T-cell (primary cell): ENCODE measurements around the gene SNRNP200. TPM values are rescaled to one million over a fixed set of nuclear protein-coding genes. Genes with fewer than 3 reads are reported as not detected.

Source experiments
- ATAC-seq, 4 experiments: fragments of 200-7000 bp in 3 of 4; fragments of 150-1000 bp in 1 of 4; cut with Tn5 transposase; replicated peaks in 1 of 4; 1 replicate in 3 of 4; 2 replicates in 1 of 4; pipeline ENCODE4 v1.10.0; 2021; ENCODE audit warnings: moderate library complexity in 3 of 4, mild to moderate bottlenecking in 2 of 4, moderate number of reproducible peaks in 1 of 4
- CTCF ChIA-PET, 2 donors: fragments of 300-600 bp; sonication (Branson Sonifier 250); formaldehyde crosslinking; loops; one replicate each; lab custom pipeline; 2022; ENCODE audit warnings: antibody characterized with exemption in 2 of 2; lab: Charles Lee
- POLR2A ChIA-PET, 2 donors: fragments of 300-600 bp; sonication (Branson Sonifier 250); formaldehyde crosslinking; loops; one replicate each; lab custom pipeline; 2022; ENCODE audit warnings: antibody characterized with exemption in 2 of 2; lab: Charles Lee
- DNase-seq, 35 experiments: peaks; one replicate each; pipeline versions ENCODE4 v3.0.0 to v3.0.0-alpha.2; 2013 to 2023
- H3K27ac ChIP-seq: one replicate; pipeline ENCODE4 v1.5.1; 2013; ENCODE audit warnings: low read length
- H3K27me3 ChIP-seq, 2 experiments: replicated peaks in 1 of 2; 1 replicate in 1 of 2; 2 replicates in 1 of 2; pipeline versions ENCODE4 v1.6.1 to v1.7.0; 2013; ENCODE audit warnings: low read length in 1 of 2, mixed read lengths in 1 of 2; ENCODE audit not compliant: control insufficient read depth in 2 of 2, insufficient read depth in 2 of 2; ENCODE audit errors: extremely low read depth in 1 of 2
- H3K36me3 ChIP-seq, 2 donors: 1 replicate in 1 of 2; 2 replicates in 1 of 2; pipeline versions ENCODE4 v1.6.1 to v1.7.0; 2013; ENCODE audit warnings: low read length in 1 of 2; ENCODE audit not compliant: control insufficient read depth in 2 of 2, insufficient read depth in 1 of 2; ENCODE audit errors: extremely low read depth in 1 of 2
- H3K4me1 ChIP-seq, 2 experiments: 1 replicate in 1 of 2; 2 replicates in 1 of 2; pipeline versions ENCODE4 v1.6.1 to v1.7.0; 2013; ENCODE audit warnings: low read length in 2 of 2, mixed read lengths in 1 of 2; ENCODE audit not compliant: insufficient read depth in 2 of 2, control insufficient read depth in 1 of 2; ENCODE audit errors: extremely low read depth in 1 of 2
- H3K4me3 ChIP-seq, 2 donors: 1 replicate in 1 of 2; 2 replicates in 1 of 2; pipeline versions ENCODE4 v1.5.1 to v1.7.0; 2013; ENCODE audit warnings: mild to moderate bottlenecking in 2 of 2, low read length in 1 of 2, moderate library complexity in 1 of 2; ENCODE audit not compliant: control insufficient read depth in 1 of 2; ENCODE audit errors: extremely low read depth in 1 of 2
- H3K9me3 ChIP-seq: 2 replicates; pipeline ENCODE4 v1.7.0; 2013
- H3K27ac Mint-ChIP-seq, 2 donors: one replicate each; pipeline ENCODE4 v1.8.0; 2020 to 2021; ENCODE audit warnings: mild to moderate bottlenecking in 2 of 2, mixed read lengths in 2 of 2
- H3K27me3 Mint-ChIP-seq, 2 donors: one replicate each; pipeline ENCODE4 v1.8.0; 2021 to 2022; ENCODE audit warnings: mixed read lengths in 2 of 2
- H3K36me3 Mint-ChIP-seq: one replicate; pipeline ENCODE4 v1.8.0; 2021; ENCODE audit warnings: mixed read lengths
- H3K4me1 Mint-ChIP-seq, 3 donors: one replicate each; pipeline ENCODE4 v1.8.0; 2020 to 2022; ENCODE audit warnings: mixed read lengths in 3 of 3, mild to moderate bottlenecking in 1 of 3
- H3K4me3 Mint-ChIP-seq, 3 donors: one replicate each; pipeline ENCODE4 v1.8.0; 2020 to 2022; ENCODE audit warnings: mild to moderate bottlenecking in 3 of 3, mixed read lengths in 3 of 3, moderate library complexity in 3 of 3
- H3K9me3 Mint-ChIP-seq, 3 donors: one replicate each; pipeline ENCODE4 v1.8.0; 2020 to 2022; ENCODE audit warnings: mixed read lengths in 3 of 3
- WGBS: methylation state at CpG from one replicate; pipeline ENCODE4 v1.1.5; 2013; ENCODE audit warnings: missing lambda C conversion rate; ENCODE audit not compliant: insufficient coverage; 5-methylcytosine and 5-hydroxymethylcytosine counted together
- total RNA-seq, 35 experiments: library from RNA in 6 of 35; stranded (reverse) in 6 of 35; fragments of 120-200 nt in 1 of 35; gene quantifications; one replicate each; pipeline versions ENCODE4 v1.2.1 to v1.2.4 and lab custom pipeline; 2013 to 2026

SNRNP200 gene
- total RNA-seq, 5 donors from 2014 or later (not counting 1 experiment from before 2014, with no cell fraction given) = 200 to 254 (median 203) TPM

DNA sequence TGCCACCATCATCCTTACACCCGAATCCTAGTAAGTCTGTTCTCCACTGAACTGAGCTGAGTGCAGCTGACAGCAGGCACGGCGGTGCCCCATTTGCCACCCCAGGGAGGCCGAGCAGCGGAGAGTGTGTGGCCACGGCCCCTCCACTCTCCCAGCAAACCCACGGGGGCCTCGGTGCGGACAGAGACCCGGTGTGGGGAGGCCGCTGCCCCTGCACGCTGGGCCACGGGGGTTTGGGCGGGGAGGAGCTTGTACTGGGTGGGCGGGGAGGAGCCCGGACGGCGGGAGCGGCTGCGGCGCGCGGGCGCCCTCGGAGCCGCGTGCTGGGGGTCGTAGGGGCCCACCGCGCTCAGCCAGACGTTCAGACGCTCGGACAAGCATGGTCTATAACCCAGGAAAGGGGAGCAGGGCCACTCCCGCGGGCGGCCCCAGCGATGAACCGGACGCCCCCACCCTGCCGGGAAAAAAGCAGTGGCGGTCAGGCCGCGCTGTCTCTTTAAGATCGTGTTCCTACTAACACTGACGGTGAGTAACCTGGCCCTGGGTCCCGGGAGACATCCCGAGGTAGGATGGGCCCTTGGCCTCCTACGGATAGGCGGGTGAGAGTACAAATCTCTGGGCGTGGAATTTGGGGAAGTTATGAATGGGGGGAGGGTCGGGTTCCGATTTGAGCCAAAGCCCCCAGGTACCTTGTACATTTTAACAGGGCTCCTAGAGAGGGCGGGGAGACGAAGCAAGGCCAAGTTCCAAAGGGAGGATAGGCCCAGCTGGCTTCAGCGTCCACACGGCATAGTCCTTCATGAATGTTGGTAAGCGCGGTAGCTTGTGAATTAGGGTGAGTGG lies 19.9 kb upstream of the SNRNP200 start, which contains the start of gene ITPRIPL1:
ITPRIPL1 (plus strand) TSS at position 277 of the 843 bp plus-strand sequence; CDS start at position 800, 523 bp downstream.
- H3K4me1 ChIP-seq = peaks cover 4 to 50% of the 10 kb centered on the region in 2 experiments
- peaks cover 0 to 18% of the 10 kb centered on the region in 2 donors for H3K36me3 ChIP-seq
- Mint-ChIP-seq H3K9me3 (no peaks in the 10 kb centered on the region), H3K27ac (peak within 1 kb of the TSS; percentile 84 to 91), H3K4me3 (peak within 1 kb of the TSS; percentile 85 to 94 (median 92)), H3K27me3 (peaks cover 0 to 4% of the 10 kb centered on the region in 2 donors), H3K36me3 (peaks cover 17% of the 10 kb centered on the region), H3K4me1 (peaks cover 41 to 58% (median 41%) of the 10 kb centered on the region in 3 donors)
- ATAC-seq = peak; percentile 13 to 24 (median 21)
- DNase-seq = peak in 6 of 35 experiments; percentile 4 to 48 (median 19)
- ChIA-PET POLR2A (interaction anchor here (0.6 to 1.9 kb wide), 5 partner anchors 11 to 83 kb away, joined by 3 to 10 read pairs (median 3); partner anchors contain the start of genes NCAPH (in 1 of the 2) and SNRNP200 (in 1 of the 2)), CTCF (interaction anchor here (0.6 to 1.2 kb wide), 5 partner anchors 10 to 98 kb away, joined by 3 to 4 read pairs (median 3); no protein-coding TSS in a partner anchor)
- H3K4me3 ChIP-seq = peak within 1 kb of the TSS; percentile 77 to 80
- H3K9me3 ChIP-seq = no peaks in the 10 kb centered on the region
- 2% methylated on average over 48 of the region's 58 CpGs for WGBS
- peaks cover 0 to 3% of the 10 kb centered on the region in 2 experiments for H3K27me3 ChIP-seq
- peak within 1 kb of the TSS; percentile 79 for H3K27ac ChIP-seq

DNA sequence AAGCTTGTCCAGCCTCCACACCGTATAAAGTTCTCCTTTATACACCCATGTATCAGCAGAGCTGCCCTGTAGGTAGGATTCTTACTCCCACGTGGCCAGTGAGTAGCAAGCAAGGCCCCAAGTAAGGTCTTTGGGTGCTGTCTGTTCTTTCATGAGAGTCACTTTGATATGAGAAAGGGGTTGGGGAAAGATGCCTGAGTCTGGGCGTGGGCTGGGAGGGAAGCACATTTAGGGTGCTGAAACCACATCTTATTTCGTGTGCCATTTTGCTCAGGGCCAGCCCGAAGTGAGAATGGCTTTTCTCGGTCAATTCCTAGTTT lies 19.3 kb upstream of the SNRNP200 start:
- Histone ChIP-seq H3K27ac (peak overlapping the region; percentile 79), H3K9me3 (no peaks in the 10 kb centered on the region), H3K4me3 (peak overlapping the region; percentile 77 to 80), H3K4me1 (peaks cover 4 to 55% of the 10 kb centered on the region in 2 experiments), H3K36me3 (peaks cover 0 to 18% of the 10 kb centered on the region in 2 donors), H3K27me3 (peaks cover 0 to 3% of the 10 kb centered on the region in 2 experiments)
- Mint-ChIP-seq H3K9me3 (no peaks in the 10 kb centered on the region), H3K27ac (peak overlapping the region; percentile 84 to 86), H3K4me1 (peaks cover 41 to 62% (median 43%) of the 10 kb centered on the region in 3 donors), H3K27me3 (peaks cover 0 to 4% of the 10 kb centered on the region in 2 donors), H3K36me3 (peaks cover 17% of the 10 kb centered on the region), H3K4me3 (peak overlapping the region; percentile 85 to 94 (median 92))
- DNase-seq = peak in 1 of 35 experiments; percentile 9
- CTCF ChIA-PET = interaction anchor here in 1 of 2 donors (1.1 to 1.2 kb wide), 2 partner anchors 9 to 20 kb away, joined by 3 read pairs; no protein-coding TSS in a partner anchor
- 4% methylated on average over 4 of the region's 6 CpGs for WGBS
- POLR2A ChIA-PET = interaction anchor here (0.6 to 1.9 kb wide), 4 partner anchors 12 to 19 kb away, joined by 3 to 10 read pairs (median 6); partner anchors contain the start of genes NCAPH (in 1 of the 2) and SNRNP200 (in 1 of the 2)
- no peak for ATAC-seq

DNA sequence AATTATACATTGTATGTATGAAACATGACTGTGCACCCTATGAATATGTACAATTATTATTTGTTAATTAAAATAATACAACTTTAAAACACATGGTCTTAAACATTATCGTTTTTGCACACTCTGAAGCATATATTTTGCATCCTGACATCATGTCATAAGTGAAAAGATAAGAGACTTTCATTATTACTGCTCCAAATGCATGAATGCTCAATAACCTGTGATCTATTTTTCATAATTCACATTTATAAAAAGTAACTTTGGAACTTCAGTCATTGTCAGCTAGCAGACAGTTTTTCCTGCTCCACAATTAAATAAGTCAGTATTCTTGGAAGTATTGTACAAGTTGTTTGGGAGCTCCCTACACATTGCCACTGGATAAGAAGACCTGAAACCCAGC lies 18.5 kb upstream of the SNRNP200 start:
- ATAC-seq (no peak), DNase-seq (no peak)
- H3K36me3 Mint-ChIP-seq = peaks cover 18% of the 10 kb centered on the region
- POLR2A ChIA-PET = interaction anchor here (0.6 kb wide), 3 partner anchors 15 to 20 kb away, joined by 3 to 10 read pairs (median 7); no protein-coding TSS in a partner anchor
- peaks cover 4 to 59% of the 10 kb centered on the region in 2 experiments for H3K4me1 ChIP-seq
- peaks cover 0 to 18% of the 10 kb centered on the region in 2 donors for H3K36me3 ChIP-seq
- peaks cover 46 to 68% (median 49%) of the 10 kb centered on the region in 3 donors for H3K4me1 Mint-ChIP-seq
- peaks cover 0 to 3% of the 10 kb centered on the region in 2 experiments for H3K27me3 ChIP-seq
- WGBS = no CpG with 5 or more reads among the region's 1 CpG
- CTCF ChIA-PET = interaction anchor here in 1 of 2 donors (1.1 to 1.2 kb wide), 2 partner anchors 8 to 20 kb away, joined by 3 read pairs; no protein-coding TSS in a partner anchor
- H3K9me3 Mint-ChIP-seq = no peaks in the 10 kb centered on the region
- no peaks in the 10 kb centered on the region for H3K9me3 ChIP-seq
- peak overlapping the region in 2 of 3 donors; percentile 25 to 94 for H3K4me3 Mint-ChIP-seq
- H3K4me3 ChIP-seq = no peak overlapping the region
- peak overlapping the region in 1 of 2 donors; percentile 86 for H3K27ac Mint-ChIP-seq
- no peak overlapping the region for H3K27ac ChIP-seq
- H3K27me3 Mint-ChIP-seq = peaks cover 0 to 4% of the 10 kb centered on the region in 2 donors

DNA sequence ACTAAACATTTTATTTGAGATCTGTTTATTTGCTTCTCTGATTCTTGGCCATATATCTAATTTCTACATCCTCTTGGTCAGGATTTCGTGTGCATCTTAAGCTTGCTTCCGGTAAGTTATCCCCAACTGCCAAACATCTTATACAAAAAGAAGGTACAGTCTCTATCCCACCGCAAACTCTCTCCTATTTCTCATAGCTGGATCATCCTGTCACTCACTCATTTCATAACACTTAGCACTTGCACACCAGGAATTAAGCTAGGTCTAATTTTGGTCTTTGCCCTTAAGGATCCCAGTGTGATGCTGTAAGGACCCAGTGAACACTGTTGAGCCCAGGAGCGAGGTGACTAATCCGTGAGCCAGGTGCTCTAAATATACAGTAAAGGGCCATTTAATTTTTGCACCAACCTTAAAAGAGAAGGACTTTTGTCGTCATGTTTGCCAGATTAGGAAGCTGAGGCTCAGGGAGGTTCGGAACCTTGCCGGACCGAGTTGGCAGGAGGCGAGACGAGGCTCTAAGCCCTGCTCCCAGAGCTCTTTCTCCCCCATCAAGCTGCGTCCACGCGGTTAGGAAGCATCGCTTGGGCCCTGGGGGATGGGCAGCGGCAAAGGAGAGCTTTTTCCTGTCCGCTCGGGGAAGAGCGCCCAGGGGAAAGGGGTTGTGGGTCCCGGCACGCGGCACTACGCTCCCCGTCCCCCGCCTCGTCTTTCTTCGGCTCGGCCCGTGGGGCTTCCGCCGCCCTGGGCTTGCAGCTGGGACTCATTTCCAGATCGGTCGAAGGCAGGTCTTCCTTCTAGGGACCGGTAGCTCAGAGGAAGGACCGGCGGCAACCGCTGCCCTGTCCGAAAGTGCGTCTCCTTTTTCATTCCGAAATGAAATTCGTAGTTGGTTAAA lies 15.6 kb upstream of the SNRNP200 start:
- peak overlapping the region; percentile 68 to 94 for H3K4me3 ChIP-seq
- peaks cover 0 to 3% of the 10 kb centered on the region in 2 experiments for H3K27me3 ChIP-seq
- Mint-ChIP-seq H3K9me3 (no peaks in the 10 kb centered on the region), H3K4me1 (peaks cover 44 to 65% (median 48%) of the 10 kb centered on the region in 3 donors), H3K27me3 (peaks cover 0 to 4% of the 10 kb centered on the region in 2 donors), H3K36me3 (peaks cover 6% of the 10 kb centered on the region), H3K27ac (peak overlapping the region; percentile 73 to 85), H3K4me3 (peak overlapping the region; percentile 87 to 94 (median 92))
- ChIA-PET CTCF (interaction anchor here (0.5 to 2.0 kb wide), 10 partner anchors 10 to 455 kb away, joined by 3 to 19 read pairs (median 4); partner anchors contain the start of gene NCAPH (in 1 of the 2)), POLR2A (interaction anchor here (0.5 to 1.2 kb wide), 10 partner anchors 8 to 227 kb away, joined by 3 to 5 read pairs (median 4); no protein-coding TSS in a partner anchor)
- peak; percentile 19 to 47 (median 37) for ATAC-seq
- H3K36me3 ChIP-seq = no peaks in the 10 kb centered on the region
- no peaks in the 10 kb centered on the region for H3K9me3 ChIP-seq
- H3K4me1 ChIP-seq = peaks cover under 1 to 66% of the 10 kb centered on the region in 2 experiments
- peak in 4 of 35 experiments; percentile 14 to 35 (median 18) for DNase-seq
- H3K27ac ChIP-seq = peak overlapping the region; percentile 57
- 7% methylated on average over 38 of the region's 41 CpGs for WGBS

DNA sequence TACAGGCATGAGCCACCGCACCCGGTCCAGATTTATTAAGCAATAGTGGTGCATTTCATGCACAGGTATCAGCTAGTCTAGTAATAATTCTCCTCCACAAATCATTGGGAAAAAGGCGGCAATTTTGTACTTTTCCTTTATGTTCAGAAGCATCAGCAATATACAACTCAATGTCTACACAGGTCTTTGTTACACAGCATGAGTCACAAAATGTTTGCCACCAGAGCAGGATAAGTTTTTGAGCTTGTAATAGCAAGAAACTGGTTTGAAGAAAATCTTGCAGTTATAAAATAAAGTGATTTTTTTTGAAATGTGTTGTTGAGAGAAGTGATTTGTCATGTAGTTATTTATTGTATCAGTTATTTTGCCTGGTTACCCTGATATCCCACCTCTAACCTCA lies 15.0 kb upstream of the SNRNP200 start:
- Histone ChIP-seq H3K4me3 (peak overlapping the region in 1 of 2 donors; percentile 68), H3K36me3 (no peaks in the 10 kb centered on the region), H3K4me1 (peaks cover 3 to 66% of the 10 kb centered on the region in 2 experiments), H3K9me3 (no peaks in the 10 kb centered on the region), H3K27me3 (peaks cover 0 to 3% of the 10 kb centered on the region in 2 experiments), H3K27ac (peak overlapping the region; percentile 57)
- ChIA-PET CTCF (interaction anchor here (0.5 to 2.0 kb wide), 4 partner anchors 15 to 456 kb away, joined by 3 to 19 read pairs (median 7); partner anchors contain the start of gene NCAPH (in 1 of the 2)), POLR2A (interaction anchor here in 1 of 2 donors (0.6 to 1.2 kb wide), 5 partner anchors 12 to 221 kb away, joined by 3 to 4 read pairs (median 4); no protein-coding TSS in a partner anchor)
- Mint-ChIP-seq H3K4me3 (peak overlapping the region; percentile 87 to 94 (median 92)), H3K4me1 (peaks cover 44 to 65% (median 48%) of the 10 kb centered on the region in 3 donors), H3K9me3 (no peaks in the 10 kb centered on the region), H3K27me3 (peaks cover 0 to 4% of the 10 kb centered on the region in 2 donors), H3K27ac (peak overlapping the region; percentile 73 to 85), H3K36me3 (peaks cover 6% of the 10 kb centered on the region)
- ATAC-seq = no peak
- 92% methylated on average over 2 of the region's 3 CpGs for WGBS
- no peak for DNase-seq
